Nephron (organoid): ENCODE data around the gene RGS14.

Source experiments
- H3K27ac Mint-ChIP-seq, 3 experiments: 2 replicates each; pipeline ENCODE4 v1.8.0; 2020; ENCODE audit warnings: mixed read lengths in 3 of 3, mild to moderate bottlenecking in 2 of 3, moderate library complexity in 1 of 3
- H3K27me3 Mint-ChIP-seq: 2 replicates; pipeline ENCODE4 v1.8.0; 2021; ENCODE audit warnings: low read depth, mild to moderate bottlenecking, moderate library complexity, mixed read lengths
- H3K36me3 Mint-ChIP-seq: 2 replicates; pipeline ENCODE4 v1.8.0; 2020; ENCODE audit warnings: low read depth, mixed read lengths
- H3K4me1 Mint-ChIP-seq: 2 replicates; pipeline ENCODE4 v1.8.0; 2020; ENCODE audit warnings: mixed read lengths
- H3K4me3 Mint-ChIP-seq, 3 experiments: 2 replicates each; pipeline ENCODE4 v1.8.0; 2020; ENCODE audit warnings: mild to moderate bottlenecking in 3 of 3, mixed read lengths in 3 of 3, moderate library complexity in 2 of 3
- H3K9me3 Mint-ChIP-seq: 2 replicates; pipeline ENCODE4 v1.8.0; 2020; ENCODE audit warnings: mixed read lengths
- CTCF ChIP-seq, 3 experiments: fragments of 200-600 bp; sonication (generic); IDR thresholded peaks; one replicate each; pipeline ENCODE4 v1.5.0; 2021; ENCODE audit warnings: antibody characterized with exemption in 3 of 3; ENCODE audit not compliant: unreplicated experiment in 3 of 3

Gene RGS14

DNA sequence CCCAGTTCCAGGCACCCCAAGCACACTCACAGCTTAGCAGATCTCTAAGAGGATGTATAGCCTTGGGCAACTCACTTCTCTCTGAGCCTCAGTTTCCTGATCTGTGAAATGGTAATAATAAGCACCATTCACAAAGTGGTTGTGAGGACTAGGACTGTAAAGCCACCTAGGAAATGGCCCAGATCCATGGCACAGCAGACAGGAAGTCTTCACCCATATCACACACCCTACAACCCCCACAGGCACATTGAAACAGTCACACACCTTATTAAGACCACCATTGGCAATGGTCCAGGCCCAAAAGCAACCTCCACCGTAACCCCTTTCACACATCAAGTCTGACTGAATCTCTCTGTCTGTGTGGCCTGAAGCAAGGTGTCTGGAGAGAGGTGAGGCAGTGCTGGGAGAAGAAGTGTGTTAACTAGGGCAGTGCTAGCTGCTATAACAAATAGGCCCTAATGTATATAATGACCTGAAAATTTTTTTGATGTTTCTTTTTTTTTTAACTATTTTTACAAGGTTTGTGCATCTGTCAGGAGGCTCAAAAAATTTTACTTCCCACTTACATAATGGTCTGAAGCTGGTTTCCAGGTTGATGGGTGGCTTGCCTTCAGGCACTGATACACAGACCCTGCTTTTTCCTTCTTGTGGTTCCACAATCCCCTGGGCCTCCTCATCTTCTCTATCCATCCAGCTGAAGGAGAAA lies 2.4 kb upstream of the RGS14 start:
- TF ChIP-seq CTCF (IDR thresholded peaks at IDR 0.05; ENCODE audit: unreplicated experiment in 3 of 3) = no peak
- peaks cover 14% of the 10 kb centered on the region for H3K4me1 Mint-ChIP-seq

DNA sequence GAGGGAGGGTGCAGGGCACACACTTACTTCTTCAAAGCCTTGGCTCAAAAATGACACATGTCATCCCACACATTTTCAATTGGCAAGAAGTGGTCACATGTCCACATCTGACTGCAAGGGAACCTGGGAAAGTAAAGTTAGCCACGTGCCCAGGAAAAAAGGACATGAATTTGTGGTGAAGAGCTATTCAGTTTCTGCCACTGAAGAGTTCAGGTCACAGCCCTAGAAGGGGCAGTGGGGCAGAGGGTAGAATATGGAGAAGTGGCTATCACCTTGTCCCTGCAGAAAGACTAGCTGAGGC lies 1.9 kb upstream of the RGS14 start:
- no peaks in the 10 kb centered on the region for H3K9me3 Mint-ChIP-seq
- H3K27me3 Mint-ChIP-seq = peaks cover 5% of the 10 kb centered on the region
- peaks cover 10% of the 10 kb centered on the region for H3K4me1 Mint-ChIP-seq
- no peak overlapping the region for H3K4me3 Mint-ChIP-seq
- no peak for TF ChIP-seq CTCF (IDR thresholded peaks at IDR 0.05; ENCODE audit: unreplicated experiment in 3 of 3)
- H3K36me3 Mint-ChIP-seq = no peaks in the 10 kb centered on the region
- no peak overlapping the region for H3K27ac Mint-ChIP-seq

More for the DNA sequence above, 2.4 kb upstream of the RGS14 start:
- H3K4me3 Mint-ChIP-seq = peak overlapping the region in 1 of 3 experiments; percentile 20
- peaks cover 5% of the 10 kb centered on the region for H3K27me3 Mint-ChIP-seq
- no peak overlapping the region for H3K27ac Mint-ChIP-seq
- H3K36me3 Mint-ChIP-seq = no peaks in the 10 kb centered on the region
- no peaks in the 10 kb centered on the region for H3K9me3 Mint-ChIP-seq

GRCh38 chr5:177356746-177357145 lies 978 bp upstream of the RGS14 start:
- H3K36me3 Mint-ChIP-seq = no peaks in the 10 kb centered on the region
- no peaks in the 10 kb centered on the region for H3K9me3 Mint-ChIP-seq
- H3K27me3 Mint-ChIP-seq = peaks cover 5% of the 10 kb centered on the region
- H3K4me1 Mint-ChIP-seq = peaks cover 4% of the 10 kb centered on the region
- no peak overlapping the region for H3K4me3 Mint-ChIP-seq
- TF ChIP-seq CTCF (IDR thresholded peaks at IDR 0.05; ENCODE audit: unreplicated experiment in 3 of 3) = no peak
- no peak overlapping the region for H3K27ac Mint-ChIP-seq

- Mint-ChIP-seq H3K36me3 (no peaks in the 10 kb centered on the region), H3K4me1 (peaks cover 1% of the 10 kb centered on the region), H3K27me3 (peaks cover 5% of the 10 kb centered on the region), H3K9me3 (no peaks in the 10 kb centered on the region), H3K4me3 (no peak overlapping the region), H3K27ac (no peak overlapping the region)
- TF ChIP-seq CTCF (IDR thresholded peaks at IDR 0.05; ENCODE audit: unreplicated experiment in 3 of 3) = no peak
Observed at GRCh38 chr5:177357146-177357458, 622 bp upstream of the RGS14 start.

DNA sequence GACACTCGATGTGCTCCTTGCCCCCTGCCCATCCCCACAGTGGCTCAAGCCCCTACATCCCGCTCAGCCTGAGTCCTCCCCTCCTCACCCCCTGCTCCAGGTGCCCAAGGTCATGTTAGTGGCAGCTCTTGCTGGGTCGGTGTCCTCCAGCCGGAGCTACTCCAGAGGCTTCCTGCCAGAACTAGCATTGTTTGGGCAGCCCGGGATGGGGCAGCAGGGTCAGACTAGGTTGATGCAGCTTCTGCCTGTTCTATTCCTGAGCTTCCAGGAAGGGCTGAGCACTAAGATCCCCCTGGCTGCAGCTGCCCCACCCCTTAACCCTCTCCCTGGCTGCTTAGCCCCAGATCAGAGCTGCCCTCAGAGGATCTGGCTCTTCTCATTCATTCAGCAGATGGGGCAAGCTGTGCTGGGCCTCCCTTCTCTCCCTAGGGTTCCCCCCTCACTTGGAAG lies 671 bp downstream of the RGS14 start:
- Mint-ChIP-seq H3K4me1 (peaks cover 5% of the 10 kb centered on the region), H3K27ac (no peak overlapping the region), H3K9me3 (no peaks in the 10 kb centered on the region), H3K27me3 (peaks cover 10% of the 10 kb centered on the region), H3K36me3 (no peaks in the 10 kb centered on the region), H3K4me3 (no peak overlapping the region)
- TF ChIP-seq CTCF (IDR thresholded peaks at IDR 0.05; ENCODE audit: unreplicated experiment in 3 of 3) = no peak

DNA sequence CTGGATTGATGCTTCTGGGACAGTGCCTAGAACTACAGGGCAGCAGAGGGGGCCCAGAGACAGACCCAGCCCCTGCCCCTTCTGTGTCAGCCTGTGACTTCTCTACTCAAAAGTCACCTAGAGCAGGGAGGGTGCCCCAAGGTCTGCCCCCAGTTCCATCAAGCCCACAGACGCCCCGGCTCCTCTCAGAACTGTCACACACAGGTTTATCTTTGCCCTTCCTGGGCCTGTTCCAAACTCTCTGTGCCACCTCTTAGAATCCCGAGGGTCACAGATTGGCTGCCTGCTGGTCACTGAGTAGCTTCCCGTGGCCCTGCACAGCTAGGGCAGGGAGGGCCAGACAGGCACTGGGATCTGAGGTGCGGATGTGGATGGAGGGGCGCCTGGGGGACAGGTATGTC lies 1.7 kb downstream of the RGS14 start:
- H3K4me3 Mint-ChIP-seq = no peak overlapping the region
- H3K4me1 Mint-ChIP-seq = peaks cover 5% of the 10 kb centered on the region
- H3K27me3 Mint-ChIP-seq = peaks cover 11% of the 10 kb centered on the region
- H3K36me3 Mint-ChIP-seq = no peaks in the 10 kb centered on the region
- H3K27ac Mint-ChIP-seq = peak overlapping the region in 1 of 3 experiments; percentile 46
- H3K9me3 Mint-ChIP-seq = no peaks in the 10 kb centered on the region
- no peak for TF ChIP-seq CTCF (IDR thresholded peaks at IDR 0.05; ENCODE audit: unreplicated experiment in 3 of 3)
